NCI-H2196 (cell line): ENCODE measurements around the gene TBCC.

Experiments
- DNase-seq: peaks from one replicate; lab custom pipeline; 2025; ENCODE audit not compliant: unreplicated experiment; lab: John Stamatoyannopoulos, UW

The TBCC gene

GRCh38 chr6:42697268-42697655, 48.6 kb downstream of the TBCC start:
- DNase-seq: no peak

GRCh38 chr6:42696526-42697267, 49.2 kb downstream of the TBCC start:
- no peak for DNase-seq

- DNase-seq: no peak
Measured at GRCh38 chr6:42694586-42694985, 51.3 kb downstream of the TBCC start.
